Urinary bladder (tissue), 4 donors: ENCODE measurements around the gene MYH14. TPM values are rescaled to one million over a fixed set of nuclear protein-coding genes. Genes with fewer than 3 reads are reported as not detected.

Experiments used
- DNase-seq: peaks from one replicate; pipeline ENCODE4 v3.0.0-alpha.2; 2015; ENCODE audit errors: extremely low spot score
- H3K27ac ChIP-seq: one replicate; pipeline ENCODE4 v1.5.1; 2013; ENCODE audit warnings: low read depth, mild to moderate bottlenecking, moderate library complexity
- H3K36me3 ChIP-seq: one replicate; pipeline ENCODE4 v1.6.1; 2013; ENCODE audit warnings: mild to moderate bottlenecking, moderate library complexity; ENCODE audit not compliant: insufficient read depth
- H3K4me1 ChIP-seq: one replicate; pipeline ENCODE4 v1.6.1; 2013; ENCODE audit warnings: mild to moderate bottlenecking, moderate library complexity; ENCODE audit not compliant: insufficient read depth
- H3K4me3 ChIP-seq: one replicate; pipeline ENCODE4 v1.5.1; 2013; ENCODE audit warnings: low read depth, low read length
- WGBS: extraction: QIAGEN DNeasy Blood & Tissue Kit; methylation state at CpG from one replicate; pipeline ENCODE4 v1.1.7; 2013; 5-methylcytosine and 5-hydroxymethylcytosine counted together
- polyA plus RNA-seq: library from polyadenylated mRNA; stranded (reverse); fragments of 200-250 nt; gene quantifications from one replicate; pipeline ENCODE4 v1.2.3, GENCODE V29; 2013
- total RNA-seq: library from RNA; depleted of rRNA; stranded (reverse); fragments of >200 nt; gene quantifications from one replicate; pipeline ENCODE4 v1.2.3, GENCODE V29; 2014
- donor health status: healthy with polysubstance abuse.
- donor health status: healthy.

Gene MYH14
- total and polyA plus RNA-seq, 2 donors: 7.0 to 15.5 TPM

DNA sequence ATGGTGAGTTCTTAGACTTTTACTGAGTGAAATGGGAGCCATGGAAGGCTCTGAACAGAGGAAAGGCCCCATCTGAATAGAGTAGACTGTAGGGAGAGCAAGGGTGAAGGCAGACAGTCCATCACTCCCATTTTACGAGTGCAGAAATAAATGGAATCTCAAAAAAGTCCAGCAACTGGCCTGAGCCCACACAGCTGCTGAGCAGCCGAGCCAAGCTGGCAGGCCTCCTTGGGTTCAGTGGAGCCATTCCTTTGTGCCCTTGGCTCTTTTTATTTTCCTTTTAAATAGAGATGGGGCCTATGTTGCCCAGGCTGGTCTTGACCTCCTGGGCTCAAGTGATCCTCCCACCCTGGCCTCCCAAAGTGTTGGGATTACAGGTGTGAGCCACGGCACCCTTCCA lies 1.0 kb upstream of the MYH14 start:
- Histone ChIP-seq H3K36me3 (no peaks in the 10 kb centered on the region), H3K4me1 (no peaks in the 10 kb centered on the region), H3K4me3 (no peak overlapping the region), H3K27ac (no peak overlapping the region)
- DNase-seq: no peak
- WGBS: 66% methylated on average over 3 of the region's 3 CpGs

GRCh38 chr19:50202962-50203280 lies 501 bp upstream of the MYH14 start:
- WGBS: 10% methylated on average over 18 of the region's 18 CpGs
- Histone ChIP-seq H3K27ac (no peak overlapping the region), H3K4me3 (no peak overlapping the region), H3K4me1 (no peaks in the 10 kb centered on the region), H3K36me3 (no peaks in the 10 kb centered on the region)
- DNase-seq: no peak

- Histone ChIP-seq H3K4me3 (peak overlapping the region; percentile 46), H3K36me3 (no peaks in the 10 kb centered on the region), H3K27ac (no peak overlapping the region), H3K4me1 (no peaks in the 10 kb centered on the region)
- DNase-seq: no peak
- WGBS: 53% methylated on average over 7 of the region's 7 CpGs
Measured at GRCh38 chr19:50204081-50204428, 633 bp downstream of the MYH14 start.

GRCh38 chr19:50204811-50205675 lies 1.6 kb downstream of the MYH14 start:
- Histone ChIP-seq H3K4me3 (peak overlapping the region; percentile 28), H3K4me1 (no peaks in the 10 kb centered on the region), H3K27ac (peak overlapping the region; percentile 93), H3K36me3 (no peaks in the 10 kb centered on the region)
- 8% methylated on average over 49 of the region's 49 CpGs for WGBS
- DNase-seq: no peak

DNA sequence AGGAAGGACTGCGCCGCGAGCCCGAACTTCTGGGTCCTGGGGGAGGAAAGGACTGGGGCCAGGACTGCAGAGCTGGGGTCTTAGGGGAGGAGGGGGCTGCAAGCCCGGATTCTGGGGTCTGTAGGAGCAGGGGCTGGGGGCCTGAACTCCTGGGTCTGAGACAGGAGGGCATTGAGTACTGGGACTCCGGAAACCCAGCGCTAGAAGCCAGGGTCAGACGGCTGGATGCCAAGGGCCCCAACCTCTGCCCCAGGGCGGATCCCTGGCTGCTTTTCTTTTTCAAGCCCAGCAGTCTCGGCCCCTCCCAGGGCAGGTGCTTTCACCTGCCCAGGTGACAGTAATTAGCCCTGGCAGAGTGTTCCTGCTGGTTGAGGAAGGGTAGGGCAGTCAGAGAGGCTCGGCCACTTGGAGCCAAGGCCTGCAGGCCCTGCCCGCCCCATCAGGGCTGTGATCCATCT lies 2.3 kb downstream of the MYH14 start:
- peak overlapping the region; percentile 93 for H3K27ac ChIP-seq
- 21% methylated on average over 12 of the region's 12 CpGs for WGBS
- H3K4me1 ChIP-seq: no peaks in the 10 kb centered on the region
- DNase-seq: no peak
- no peaks in the 10 kb centered on the region for H3K36me3 ChIP-seq
- H3K4me3 ChIP-seq: peak overlapping the region; percentile 28

- Histone ChIP-seq H3K4me3 (no peak overlapping the region), H3K36me3 (no peaks in the 10 kb centered on the region), H3K4me1 (no peaks in the 10 kb centered on the region), H3K27ac (peak overlapping the region; percentile 67)
- WGBS: 73% methylated on average over 6 of the region's 6 CpGs
- DNase-seq: no peak
Measured at GRCh38 chr19:50206191-50206590, 2.8 kb downstream of the MYH14 start.

DNA sequence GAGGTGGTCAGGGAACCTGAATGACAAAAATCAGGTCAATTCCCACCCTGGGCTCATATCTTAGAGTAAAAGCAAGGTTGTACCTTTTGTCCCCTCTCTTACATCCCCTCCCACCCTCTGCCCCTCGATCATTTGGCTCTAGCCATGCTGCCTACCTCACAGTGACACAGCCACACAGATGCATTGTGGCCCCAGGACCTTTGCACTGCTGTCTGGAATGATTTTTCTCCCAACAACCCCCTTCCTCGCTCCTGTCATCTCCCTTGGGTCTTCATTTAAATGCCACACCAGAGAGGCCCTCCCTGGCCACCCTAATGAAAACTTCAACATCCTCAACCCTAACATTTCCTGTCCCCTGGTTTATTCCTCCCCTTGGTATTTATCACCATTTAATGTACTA lies 4.3 kb downstream of the MYH14 start:
- 70% methylated on average over 2 of the region's 2 CpGs for WGBS
- Histone ChIP-seq H3K36me3 (no peaks in the 10 kb centered on the region), H3K4me1 (no peaks in the 10 kb centered on the region), H3K4me3 (no peak overlapping the region), H3K27ac (no peak overlapping the region)
- no peak for DNase-seq

GRCh38 chr19:50209131-50209530 lies 5.7 kb downstream of the MYH14 start:
- no peak for DNase-seq
- Histone ChIP-seq H3K4me1 (no peaks in the 10 kb centered on the region), H3K27ac (no peak overlapping the region), H3K4me3 (no peak overlapping the region), H3K36me3 (no peaks in the 10 kb centered on the region)
- 90% methylated on average over 7 of the region's 7 CpGs for WGBS

DNA sequence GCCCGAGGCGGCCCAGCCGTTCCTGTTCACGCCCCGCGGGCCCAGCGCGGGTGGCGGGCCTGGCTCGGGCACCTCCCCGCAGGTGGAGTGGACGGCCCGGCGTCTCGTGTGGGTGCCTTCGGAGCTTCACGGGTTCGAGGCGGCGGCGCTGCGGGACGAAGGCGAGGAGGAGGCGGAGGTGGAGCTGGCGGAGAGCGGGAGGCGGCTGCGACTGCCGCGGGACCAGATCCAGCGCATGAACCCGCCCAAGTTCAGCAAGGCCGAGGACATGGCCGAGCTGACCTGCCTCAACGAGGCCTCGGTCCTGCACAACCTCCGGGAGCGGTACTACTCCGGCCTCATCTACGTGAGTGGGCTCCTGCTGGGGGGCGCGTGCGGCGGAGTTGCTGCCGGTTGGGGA lies 7.0 kb downstream of the MYH14 start:
- Histone ChIP-seq H3K27ac (no peak overlapping the region), H3K36me3 (no peaks in the 10 kb centered on the region), H3K4me1 (no peaks in the 10 kb centered on the region), H3K4me3 (no peak overlapping the region)
- no peak for DNase-seq
- 97% methylated on average over 46 of the region's 46 CpGs for WGBS

DNA sequence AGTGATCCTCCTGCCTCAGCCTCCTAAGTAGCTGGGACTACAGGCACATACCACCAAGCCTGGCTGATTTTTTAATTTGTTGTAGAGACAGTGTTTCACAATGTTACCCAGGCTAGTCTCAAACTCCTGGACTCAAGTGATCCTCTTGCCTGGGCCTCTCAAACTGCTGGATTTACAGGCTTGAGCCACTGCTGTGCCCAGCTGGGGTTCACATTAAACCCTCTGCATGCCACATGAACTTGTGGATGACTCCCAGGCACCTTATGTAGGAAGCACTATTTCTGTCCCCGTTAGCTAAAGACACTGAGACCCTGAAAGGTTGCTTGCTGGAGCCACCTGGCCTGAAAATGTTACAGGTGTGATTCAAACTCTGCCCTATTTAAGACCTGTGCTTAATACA lies 10.5 kb downstream of the MYH14 start:
- Histone ChIP-seq H3K4me1 (no peaks in the 10 kb centered on the region), H3K36me3 (no peaks in the 10 kb centered on the region), H3K27ac (peak overlapping the region; percentile 33), H3K4me3 (no peak overlapping the region)
- 87% methylated on average over 1 of the region's 1 CpG for WGBS
- no peak for DNase-seq

DNA sequence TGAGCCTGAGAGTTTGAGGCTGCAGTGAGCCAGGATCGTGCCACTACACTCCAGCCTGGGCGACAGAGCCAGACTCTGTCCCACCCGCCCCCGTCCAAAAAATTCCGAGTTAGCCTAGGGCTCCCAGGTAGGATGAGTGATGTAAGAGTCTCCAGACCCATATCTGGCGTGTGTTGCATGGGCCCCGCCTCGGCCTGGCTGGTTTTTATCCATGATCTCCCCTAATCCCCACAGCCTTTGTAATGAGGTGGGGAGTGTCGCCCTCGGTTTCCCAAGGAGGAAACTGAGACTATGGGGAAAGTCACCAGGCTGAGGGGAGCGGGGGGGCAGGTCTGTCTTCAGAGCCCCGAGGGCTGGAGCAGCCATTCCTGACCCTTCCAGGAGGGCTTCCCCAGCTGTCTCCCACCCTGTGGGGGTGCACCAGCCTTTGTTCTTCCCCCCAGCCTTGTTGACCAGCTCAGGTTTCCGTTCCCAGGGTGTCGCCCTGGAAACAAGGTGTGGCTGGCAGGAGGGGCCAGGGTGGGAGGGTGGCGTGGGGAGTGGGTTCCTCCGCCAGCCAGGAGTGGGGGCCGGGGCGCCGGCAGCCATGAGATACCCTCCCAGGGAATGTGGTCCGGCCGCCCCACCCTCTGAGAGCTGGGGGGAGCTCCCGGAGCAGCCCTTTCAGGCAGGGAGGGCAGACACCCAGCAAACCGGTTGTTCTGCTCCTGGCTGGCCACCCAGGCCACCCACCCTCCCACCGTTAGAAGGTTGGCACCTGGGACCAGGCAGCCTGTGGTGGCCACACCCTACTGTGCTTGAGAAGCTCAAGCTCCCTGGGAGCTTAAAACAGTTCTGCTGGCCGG lies 11.5 kb downstream of the MYH14 start:
- peak; percentile 63 for DNase-seq
- no peaks in the 10 kb centered on the region for H3K36me3 ChIP-seq
- no peaks in the 10 kb centered on the region for H3K4me1 ChIP-seq
- peak overlapping the region; percentile 85 for H3K27ac ChIP-seq
- H3K4me3 ChIP-seq: no peak overlapping the region
- WGBS: 29% methylated on average over 25 of the region's 25 CpGs

GRCh38 chr19:50215820-50216219 lies 12.4 kb downstream of the MYH14 start:
- Histone ChIP-seq H3K4me1 (no peaks in the 10 kb centered on the region), H3K4me3 (no peak overlapping the region), H3K36me3 (no peaks in the 10 kb centered on the region), H3K27ac (peak overlapping the region; percentile 56)
- 77% methylated on average over 3 of the region's 3 CpGs for WGBS
- no peak for DNase-seq

GRCh38 chr19:50221087-50221486 lies 17.7 kb downstream of the MYH14 start:
- Histone ChIP-seq H3K4me1 (no peaks in the 10 kb centered on the region), H3K27ac (no peak overlapping the region), H3K4me3 (no peak overlapping the region), H3K36me3 (no peaks in the 10 kb centered on the region)
- 81% methylated on average over 7 of the region's 7 CpGs for WGBS
- DNase-seq: no peak
